H1 (cell line): Measurements from ENCODE around the gene FCER2. TPM values are rescaled to one million over a fixed set of nuclear protein-coding genes. Genes with fewer than 3 reads are reported as not detected.

Experiments used
- CTCF ChIA-PET: fragments of 300-600 bp; sonication (Branson Sonifier 250); formaldehyde crosslinking; loops from one replicate; lab custom pipeline; 2021; ENCODE audit not compliant: partially characterized antibody; lab: Charles Lee
- POLR2A ChIA-PET: fragments of 300-600 bp; sonication (Branson Sonifier 250); formaldehyde crosslinking; loops from one replicate; lab custom pipeline; 2021; ENCODE audit warnings: inconsistent platforms; ENCODE audit not compliant: partially characterized antibody; lab: Charles Lee
- DNase-seq, 2 experiments: peaks; one replicate each; pipeline versions ENCODE4 v3.0.0 to v3.0.0-alpha.2; 2010 to 2022; ENCODE audit warnings: low spot score in 2 of 2, low read depth in 1 of 2, mixed read lengths in 1 of 2
- FAIRE-seq: peaks from 2 replicates; lab custom pipeline; 2011; peaks lifted over from hg19 to GRCh38; lab: Jason Lieb, UNC
- H2AFZ ChIP-seq: 2 replicates; pipeline ENCODE4 v1.8.1; 2012; ENCODE audit warnings: low read length, inconsistent platforms
- H2AK5ac ChIP-seq: 2 replicates; pipeline ENCODE4 v1.6.1; 2013; ENCODE audit warnings: low read depth, low read length
- H2BK120ac ChIP-seq: replicated peaks from 2 replicates; pipeline ENCODE3; 2013; ENCODE audit warnings: low read depth, low read length, inconsistent platforms
- H2BK12ac ChIP-seq: 2 replicates; pipeline ENCODE4 v1.6.1; 2013; ENCODE audit warnings: low read depth, low read length
- H2BK15ac ChIP-seq: 2 replicates; pipeline ENCODE4 v1.6.1; 2013; ENCODE audit warnings: low read length
- H2BK20ac ChIP-seq: 2 replicates; pipeline ENCODE4 v1.6.1; 2013; ENCODE audit warnings: low read length
- H2BK5ac ChIP-seq: 2 replicates; pipeline ENCODE4 v1.6.1; 2013; ENCODE audit warnings: low read depth, low read length
- H3K14ac ChIP-seq: 2 replicates; pipeline ENCODE4 v1.6.1; 2013; ENCODE audit warnings: inconsistent platforms; ENCODE audit not compliant: insufficient read length
- H3K18ac ChIP-seq: 2 replicates; pipeline ENCODE4 v1.6.1; 2013; ENCODE audit warnings: low read length; ENCODE audit errors: extremely low read depth
- H3K23ac ChIP-seq: 2 replicates; pipeline ENCODE4 v1.6.1; 2013; ENCODE audit warnings: inconsistent platforms; ENCODE audit not compliant: insufficient read length
- H3K23me2 ChIP-seq: 2 replicates; pipeline ENCODE4 v1.6.1; 2013; ENCODE audit warnings: low read depth, low read length
- H3K27ac ChIP-seq: 2 replicates; pipeline ENCODE4 v1.6.1; 2011; ENCODE audit warnings: low read depth, low read length, inconsistent platforms
- H3K27me3 ChIP-seq, 4 experiments: replicated peaks in 1 of 4; 1 replicate in 1 of 4; 2 replicates in 3 of 4; pipeline versions ENCODE4 v1.6.1 to v1.8.1; 2011 to 2013; ENCODE audit warnings: low read length in 3 of 4, mild to moderate bottlenecking in 3 of 4, inconsistent platforms in 2 of 4, mixed read lengths in 2 of 4, moderate library complexity in 1 of 4; ENCODE audit not compliant: control insufficient read depth in 3 of 4, insufficient read depth in 3 of 4; ENCODE audit errors: extremely low read depth in 1 of 4
- H3K36me3 ChIP-seq, 4 experiments: 2 replicates each; pipeline versions ENCODE4 v1.6.1 to v1.8.1; 2011 to 2013; ENCODE audit warnings: mild to moderate bottlenecking in 4 of 4, low read length in 3 of 4, moderate library complexity in 2 of 4, control low read depth in 1 of 4, inconsistent platforms in 1 of 4; ENCODE audit not compliant: insufficient read depth in 4 of 4, control insufficient read depth in 2 of 4
- H3K4ac ChIP-seq: replicated peaks from 2 replicates; pipeline ENCODE3; 2013; ENCODE audit warnings: low read length, low read depth, mixed read lengths, inconsistent platforms; ENCODE audit not compliant: insufficient read length
- H3K4me1 ChIP-seq, 4 experiments: replicated peaks in 1 of 4; 1 replicate in 1 of 4; 2 replicates in 3 of 4; pipeline versions ENCODE4 v1.6.1 to v1.8.1; 2011 to 2013; ENCODE audit warnings: low read length in 3 of 4, inconsistent platforms in 2 of 4, mixed read lengths in 1 of 4; ENCODE audit not compliant: insufficient read depth in 4 of 4, control insufficient read depth in 3 of 4
- H3K4me2 ChIP-seq, 2 experiments: 2 replicates each; pipeline versions ENCODE4 v1.6.1 to v1.8.1; 2011 to 2013; ENCODE audit warnings: low read depth in 2 of 2, low read length in 2 of 2, control low read depth in 1 of 2, inconsistent platforms in 1 of 2, mild to moderate bottlenecking in 1 of 2; ENCODE audit not compliant: insufficient read depth in 1 of 2
- H3K4me3 ChIP-seq, 4 experiments: fragments of 200-600, 300-600 bp in 1 of 4; sonication (generic), shearing (Covaris generic), sonication (Bioruptor Twin) in 1 of 4; 2 replicates each; pipeline versions ENCODE4 v1.5.1 to v1.8.1; 2011 to 2016; ENCODE audit warnings: low read length in 4 of 4, low read depth in 3 of 4, control low read depth in 2 of 4, inconsistent platforms in 2 of 4, mild to moderate bottlenecking in 2 of 4, mixed read lengths in 1 of 4, moderate library complexity in 1 of 4; ENCODE audit not compliant: insufficient read depth in 2 of 4; ENCODE audit errors: extremely low read depth in 1 of 4
- H3K56ac ChIP-seq: replicated peaks from 2 replicates; pipeline ENCODE3; 2013; ENCODE audit warnings: low read depth, mild to moderate bottlenecking, mixed read lengths, low read length, inconsistent platforms; ENCODE audit not compliant: insufficient read length
- H3K79me1 ChIP-seq: 2 replicates; pipeline ENCODE4 v1.6.1; 2013; ENCODE audit warnings: low read depth, low read length, control low read depth
- H3K79me2 ChIP-seq, 2 experiments: 2 replicates each; pipeline versions ENCODE4 v1.6.1 to v1.8.1; 2012 to 2013; ENCODE audit warnings: low read length in 2 of 2, mild to moderate bottlenecking in 2 of 2, inconsistent platforms in 1 of 2; ENCODE audit not compliant: insufficient read depth in 2 of 2, control insufficient read depth in 1 of 2
- H3K9ac ChIP-seq, 4 experiments: replicated peaks in 1 of 4; 1 replicate in 1 of 4; 2 replicates in 3 of 4; pipeline versions ENCODE4 v1.6.1 to v1.8.1; 2011 to 2013; ENCODE audit warnings: low read depth in 3 of 4, low read length in 3 of 4, control low read depth in 2 of 4, mild to moderate bottlenecking in 2 of 4, moderate library complexity in 2 of 4, inconsistent platforms in 1 of 4; ENCODE audit errors: extremely low read depth in 1 of 4
- H3K9me3 ChIP-seq, 2 experiments: 2 replicates each; pipeline versions ENCODE4 v1.6.1 to v1.8.1; 2012 to 2013; ENCODE audit warnings: mild to moderate bottlenecking in 2 of 2, moderate library complexity in 2 of 2, control low read depth in 1 of 2, inconsistent platforms in 1 of 2, low read depth in 1 of 2, low read length in 1 of 2, mixed read lengths in 1 of 2; ENCODE audit not compliant: insufficient read depth in 2 of 2
- H4K20me1 ChIP-seq, 2 experiments: replicated peaks in 1 of 2; 2 replicates each; pipeline versions ENCODE3 to v1.8.1; 2011 to 2013; ENCODE audit warnings: inconsistent platforms in 2 of 2, low read length in 2 of 2, mild to moderate bottlenecking in 1 of 2; ENCODE audit not compliant: insufficient read depth in 2 of 2, control insufficient read depth in 1 of 2
- H4K5ac ChIP-seq: 2 replicates; pipeline ENCODE4 v1.6.1; 2013; ENCODE audit warnings: low read length, low read depth, mixed read lengths, inconsistent platforms; ENCODE audit not compliant: insufficient read length
- H4K8ac ChIP-seq: 2 replicates; pipeline ENCODE4 v1.8.0; 2013; ENCODE audit warnings: mild to moderate bottlenecking, moderate library complexity, low read length, inconsistent platforms; ENCODE audit not compliant: insufficient read depth; ENCODE audit errors: extremely low read depth
- H4K91ac ChIP-seq: replicated peaks from 2 replicates; pipeline ENCODE3; 2013; ENCODE audit warnings: low read length, mixed read lengths, inconsistent platforms; ENCODE audit not compliant: insufficient read length
- CBX5 ChIP-seq: fragments of 300-800, 300-1000 bp; sonication (generic); IDR thresholded peaks from 2 replicates; pipeline ENCODE4 v1.7.1; 2016; ENCODE audit warnings: antibody characterized with exemption, low read length, low read depth
- CHD1 ChIP-seq: IDR thresholded peaks from 2 replicates; pipeline ENCODE4 v1.6.1; 2012; ENCODE audit warnings: low read depth, low read length, improper control_type of control experiment
- HDAC6 ChIP-seq: IDR thresholded peaks from one replicate; pipeline ENCODE4 v1.7.1; 2012; ENCODE audit warnings: low read depth, mild to moderate bottlenecking, inconsistent platforms, low read length, moderate library complexity
- KDM1A ChIP-seq: fragments of 200-600, 300-600 bp; sonication (generic); IDR thresholded peaks from 2 replicates; pipeline ENCODE4 v1.7.1; 2016; ENCODE audit warnings: mild to moderate bottlenecking, low read length, borderline replicate concordance
- POLR2A ChIP-seq, 2 experiments: IDR thresholded peaks; 1 replicate in 1 of 2; 2 replicates in 1 of 2; pipeline ENCODE4 v1.6.1; 2011; ENCODE audit warnings: low read depth in 2 of 2, low read length in 2 of 2, mild to moderate bottlenecking in 2 of 2; ENCODE audit errors: control extremely low read depth in 1 of 2
- RAD21 ChIP-seq, 2 experiments: IDR thresholded peaks in 1 of 2; conservative IDR thresholded peaks in 1 of 2; 2 replicates each; pipeline ENCODE4 v1.6.1; 2011; ENCODE audit warnings: low read depth in 2 of 2, low read length in 2 of 2, improper control_type of control experiment in 1 of 2, inconsistent platforms in 1 of 2, mild to moderate bottlenecking in 1 of 2, moderate library complexity in 1 of 2
- TCF12 ChIP-seq: IDR thresholded peaks from 2 replicates; pipeline ENCODE4 v1.6.1; 2011; ENCODE audit warnings: low read depth, mild to moderate bottlenecking, low read length
- WGBS, 2 experiments: shearing (Covaris generic) in 1 of 2; methylation state at CpG; one replicate each; pipeline versions ENCODE4 v1.1.6 to v1.1.7; 2013 to 2015; ENCODE audit warnings: low lambda C conversion rate in 2 of 2, mixed read lengths in 2 of 2, inconsistent platforms in 1 of 2, low coverage in 1 of 2, missing lambda C conversion rate in 1 of 2; ENCODE audit not compliant: insufficient replicate concordance in 2 of 2, insufficient coverage in 1 of 2, insufficient read length in 1 of 2; ENCODE audit errors: extremely low coverage in 1 of 2, missing lambda C conversion rate in 1 of 2; 5-methylcytosine and 5-hydroxymethylcytosine counted together
- polyA plus RNA-seq, 7 experiments: library from polyadenylated mRNA; depleted of rRNA in 3 of 7; stranded (reverse) in 5 of 7; unstranded in 2 of 7; fragments of >200 nt in 5 of 7; fragments of 200-250 nt in 2 of 7; gene quantifications; 1 replicate in 5 of 7; 2 replicates in 1 of 7; 4 replicates in 1 of 7; pipeline versions ENCODE4 v1.2.1 to v1.2.3, GENCODE V29; 2011 to 2013; ENCODE audit warnings: missing spikeins in 2 of 7, mixed read lengths in 2 of 7
- total RNA-seq: library from RNA; stranded (reverse); fragmentation: NEBNext Ultra II Directional; extraction: Animal tissue kit (Norgen Biotek cat#: 25700); gene quantifications from 2 replicates; pipeline ENCODE4 v1.2.1, GENCODE V29; 2021

FCER2 gene
- total and polyA plus RNA-seq, 2 of the 8 experiments (the other 6 are each of a cell fraction or from before 2014, with no cell fraction given) = 0.67 TPM; not detected in 1

DNA sequence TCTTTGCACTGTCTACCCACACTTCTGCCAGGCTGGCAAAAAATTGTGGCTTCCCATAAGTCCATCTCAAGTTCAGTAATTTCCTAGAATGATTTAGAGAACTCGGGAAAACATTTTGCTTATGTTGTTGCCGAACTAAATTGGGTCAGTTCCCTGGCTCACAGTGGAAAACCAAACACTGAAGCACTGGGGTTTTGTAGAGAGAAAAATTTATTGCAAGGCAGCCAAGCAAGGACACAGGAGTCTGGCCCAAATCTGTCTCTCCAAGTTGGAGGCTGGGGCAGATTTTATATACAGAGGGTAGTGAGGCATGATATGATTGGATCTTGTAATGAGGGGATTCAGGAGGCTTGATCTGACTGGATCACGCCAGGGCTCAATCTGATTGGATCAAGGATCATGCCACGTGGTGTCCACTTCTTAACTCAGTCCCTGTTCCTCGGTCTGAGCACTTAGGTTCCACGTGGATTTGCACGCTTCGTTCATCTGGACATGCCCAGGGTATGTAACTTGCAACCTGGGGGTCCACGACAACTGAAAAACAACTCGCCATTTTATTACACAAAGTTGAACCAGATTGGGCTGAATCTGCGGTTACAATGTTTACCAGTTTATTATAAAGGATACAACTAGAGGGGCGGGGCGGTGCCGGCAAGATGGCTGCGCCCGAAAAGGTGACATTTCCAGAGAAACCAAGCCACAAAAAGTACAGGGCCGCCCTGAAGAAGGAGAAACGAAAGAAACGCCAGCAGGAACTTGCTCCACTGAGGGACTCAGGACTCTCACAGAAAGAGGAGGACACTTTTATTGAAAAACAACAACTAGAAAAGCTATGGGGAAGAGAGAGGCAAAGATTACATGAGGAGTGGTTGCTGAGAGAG lies 38.1 kb upstream of the FCER2 start:
- Histone ChIP-seq H3K4me2 (no peak overlapping the region), H3K79me1 (no peaks in the 10 kb centered on the region), H3K56ac (no peak overlapping the region), H2BK20ac (0 out of 2 replicates have a peak overlapping the region, but pooled peaks have one; percentile 61), H2BK12ac (0 out of 2 replicates have a peak overlapping the region, but pooled peaks have one; percentile 63), H3K9me3 (no peaks in the 10 kb centered on the region; a peak in 1 of 4 replicates), H2AFZ (0 out of 2 replicates have a peak overlapping the region, but pooled peaks have one; percentile 40), H4K91ac (no peak overlapping the region), H3K9ac (no peak overlapping the region), H2BK120ac (no peak overlapping the region), H4K8ac (no peak overlapping the region), H3K23ac (no peak overlapping the region), H3K23me2 (no peaks in the 10 kb centered on the region), H3K14ac (no peak overlapping the region), H3K27me3 (peaks cover 0 to 2% (median under 1%) of the 10 kb centered on the region in 4 experiments; a peak in 2 of 7 replicates), H4K5ac (no peak overlapping the region), H2BK15ac (0 out of 2 replicates have a peak overlapping the region, but pooled peaks have one; percentile 92), H3K4ac (no peak overlapping the region), H3K27ac (no peak overlapping the region), H3K79me2 (no peaks in the 10 kb centered on the region), H2BK5ac (no peak overlapping the region), H2AK5ac (no peak overlapping the region), H3K4me3 (no peak overlapping the region), H3K18ac (no peak overlapping the region), H3K36me3 (no peaks in the 10 kb centered on the region), H4K20me1 (no peaks in the 10 kb centered on the region), H3K4me1 (peaks cover 0 to 3% (median 0%) of the 10 kb centered on the region in 4 experiments; a peak in 1 of 7 replicates)
- 88% methylated on average over 19 of the region's 19 CpGs; no CpG with 5 or more reads in 1 of the 2 experiments for WGBS, 2 experiments
- ChIA-PET POLR2A (interaction anchor here (0.6 kb wide), 1 partner anchor 218 kb away, joined by 3 read pairs; no protein-coding TSS in a partner anchor), CTCF (interaction anchor here (0.6 to 1.5 kb wide), 8 partner anchors 10 to 364 kb away, joined by 3 to 6 read pairs (median 4); partner anchors contain the start of gene TRAPPC5)
- no peak for DNase-seq
- no peak for FAIRE-seq
- TF ChIP-seq HDAC6 = no peak
- TF ChIP-seq CHD1 = no peak
- TF ChIP-seq KDM1A = no peak
- no peak for TF ChIP-seq POLR2A (IDR thresholded peaks at IDR 0.05; ENCODE audit: control extremely low read depth in 1 of 2, low read depth in 2 of 2, low read length in 2 of 2)
- no peak for TF ChIP-seq CBX5
- no peak for TF ChIP-seq RAD21 (IDR thresholded peaks at IDR 0.05 in 1 of 2, conservative IDR thresholded peaks at IDR 0.05 in 1 of 2; ENCODE audit: low read depth in 2 of 2, low read length in 2 of 2)
- no peak for TF ChIP-seq TCF12
